H1 (cell line): ENCODE results near the gene SMAD7. TPM values are rescaled to one million over a fixed set of nuclear protein-coding genes. Genes with fewer than 3 reads are reported as not detected.

ENCODE experiments used
- BACH1 ChIP-seq: IDR thresholded peaks from 2 replicates; pipeline ENCODE4 v1.6.1; 2012; ENCODE audit warnings: low read length, improper control_type of control experiment
- JUN ChIP-seq: IDR thresholded peaks from 2 replicates; pipeline ENCODE4 v1.6.1; 2011; ENCODE audit warnings: low read depth, mild to moderate bottlenecking, improper control_type of control experiment, low read length
- RBBP5 ChIP-seq: IDR thresholded peaks from 2 replicates; pipeline ENCODE4 v1.7.1; 2012; ENCODE audit warnings: low read depth, mild to moderate bottlenecking, inconsistent platforms, low read length, moderate library complexity, borderline replicate concordance
- TBP ChIP-seq: IDR thresholded peaks from 2 replicates; pipeline ENCODE4 v1.6.1; 2011; ENCODE audit warnings: low read depth, low read length, improper control_type of control experiment
- polyA plus RNA-seq, 7 experiments: library from polyadenylated mRNA; depleted of rRNA in 3 of 7; stranded (reverse) in 5 of 7; unstranded in 2 of 7; fragments of >200 nt in 5 of 7; fragments of 200-250 nt in 2 of 7; gene quantifications; 1 replicate in 5 of 7; 2 replicates in 1 of 7; 4 replicates in 1 of 7; pipeline versions ENCODE4 v1.2.1 to v1.2.3, GENCODE V29; 2011 to 2013; ENCODE audit warnings: missing spikeins in 2 of 7, mixed read lengths in 2 of 7
- total RNA-seq: library from RNA; stranded (reverse); fragmentation: NEBNext Ultra II Directional; extraction: Animal tissue kit (Norgen Biotek cat#: 25700); gene quantifications from 2 replicates; pipeline ENCODE4 v1.2.1, GENCODE V29; 2021
- TF ChIP-seq, protein P1 (sequence below): fragments of 300-600 bp; sonication (generic); IDR thresholded peaks from 2 replicates; pipeline ENCODE4 v1.7.1; 2012; ENCODE audit warnings: low read length, moderate library complexity, mild to moderate bottlenecking, inconsistent platforms; ENCODE audit not compliant: insufficient replicate concordance
- TF ChIP-seq, protein P2 (sequence below): IDR thresholded peaks from 2 replicates; pipeline ENCODE4 v1.6.1; 2012; ENCODE audit warnings: inconsistent platforms

Gene SMAD7
- total and polyA plus RNA-seq, 2 of the 8 experiments (the other 6 are each of a cell fraction or from before 2014, with no cell fraction given): 6.5 to 15.5 TPM

DNA sequence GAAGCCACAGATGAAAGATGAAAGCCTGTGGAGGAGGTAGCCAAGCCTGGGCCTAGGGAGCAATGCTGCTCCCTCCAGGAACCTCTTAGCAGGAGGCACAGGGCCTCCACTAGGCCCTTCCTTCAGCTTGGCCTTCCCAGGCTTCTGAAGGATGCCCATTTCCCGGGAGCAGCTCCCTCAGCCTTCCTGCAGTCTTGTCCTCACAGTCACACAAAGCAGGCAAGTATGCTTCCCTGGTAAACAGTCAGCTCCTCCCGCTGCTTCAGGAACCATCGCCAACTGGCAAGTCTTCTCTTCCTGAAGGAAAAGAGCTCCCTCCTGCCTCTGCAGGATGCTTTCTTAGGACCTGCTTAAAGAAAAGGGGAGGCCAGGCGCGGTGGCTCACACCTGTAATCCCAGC lies 53.2 kb downstream of the SMAD7 start (continued):
- TF ChIP-seq JUN: no peak
- TF ChIP-seq TBP: no peak
- no peak for TF ChIP-seq RBBP5
- no peak for TF ChIP-seq BACH1
- TF ChIP-seq, protein P1, sequence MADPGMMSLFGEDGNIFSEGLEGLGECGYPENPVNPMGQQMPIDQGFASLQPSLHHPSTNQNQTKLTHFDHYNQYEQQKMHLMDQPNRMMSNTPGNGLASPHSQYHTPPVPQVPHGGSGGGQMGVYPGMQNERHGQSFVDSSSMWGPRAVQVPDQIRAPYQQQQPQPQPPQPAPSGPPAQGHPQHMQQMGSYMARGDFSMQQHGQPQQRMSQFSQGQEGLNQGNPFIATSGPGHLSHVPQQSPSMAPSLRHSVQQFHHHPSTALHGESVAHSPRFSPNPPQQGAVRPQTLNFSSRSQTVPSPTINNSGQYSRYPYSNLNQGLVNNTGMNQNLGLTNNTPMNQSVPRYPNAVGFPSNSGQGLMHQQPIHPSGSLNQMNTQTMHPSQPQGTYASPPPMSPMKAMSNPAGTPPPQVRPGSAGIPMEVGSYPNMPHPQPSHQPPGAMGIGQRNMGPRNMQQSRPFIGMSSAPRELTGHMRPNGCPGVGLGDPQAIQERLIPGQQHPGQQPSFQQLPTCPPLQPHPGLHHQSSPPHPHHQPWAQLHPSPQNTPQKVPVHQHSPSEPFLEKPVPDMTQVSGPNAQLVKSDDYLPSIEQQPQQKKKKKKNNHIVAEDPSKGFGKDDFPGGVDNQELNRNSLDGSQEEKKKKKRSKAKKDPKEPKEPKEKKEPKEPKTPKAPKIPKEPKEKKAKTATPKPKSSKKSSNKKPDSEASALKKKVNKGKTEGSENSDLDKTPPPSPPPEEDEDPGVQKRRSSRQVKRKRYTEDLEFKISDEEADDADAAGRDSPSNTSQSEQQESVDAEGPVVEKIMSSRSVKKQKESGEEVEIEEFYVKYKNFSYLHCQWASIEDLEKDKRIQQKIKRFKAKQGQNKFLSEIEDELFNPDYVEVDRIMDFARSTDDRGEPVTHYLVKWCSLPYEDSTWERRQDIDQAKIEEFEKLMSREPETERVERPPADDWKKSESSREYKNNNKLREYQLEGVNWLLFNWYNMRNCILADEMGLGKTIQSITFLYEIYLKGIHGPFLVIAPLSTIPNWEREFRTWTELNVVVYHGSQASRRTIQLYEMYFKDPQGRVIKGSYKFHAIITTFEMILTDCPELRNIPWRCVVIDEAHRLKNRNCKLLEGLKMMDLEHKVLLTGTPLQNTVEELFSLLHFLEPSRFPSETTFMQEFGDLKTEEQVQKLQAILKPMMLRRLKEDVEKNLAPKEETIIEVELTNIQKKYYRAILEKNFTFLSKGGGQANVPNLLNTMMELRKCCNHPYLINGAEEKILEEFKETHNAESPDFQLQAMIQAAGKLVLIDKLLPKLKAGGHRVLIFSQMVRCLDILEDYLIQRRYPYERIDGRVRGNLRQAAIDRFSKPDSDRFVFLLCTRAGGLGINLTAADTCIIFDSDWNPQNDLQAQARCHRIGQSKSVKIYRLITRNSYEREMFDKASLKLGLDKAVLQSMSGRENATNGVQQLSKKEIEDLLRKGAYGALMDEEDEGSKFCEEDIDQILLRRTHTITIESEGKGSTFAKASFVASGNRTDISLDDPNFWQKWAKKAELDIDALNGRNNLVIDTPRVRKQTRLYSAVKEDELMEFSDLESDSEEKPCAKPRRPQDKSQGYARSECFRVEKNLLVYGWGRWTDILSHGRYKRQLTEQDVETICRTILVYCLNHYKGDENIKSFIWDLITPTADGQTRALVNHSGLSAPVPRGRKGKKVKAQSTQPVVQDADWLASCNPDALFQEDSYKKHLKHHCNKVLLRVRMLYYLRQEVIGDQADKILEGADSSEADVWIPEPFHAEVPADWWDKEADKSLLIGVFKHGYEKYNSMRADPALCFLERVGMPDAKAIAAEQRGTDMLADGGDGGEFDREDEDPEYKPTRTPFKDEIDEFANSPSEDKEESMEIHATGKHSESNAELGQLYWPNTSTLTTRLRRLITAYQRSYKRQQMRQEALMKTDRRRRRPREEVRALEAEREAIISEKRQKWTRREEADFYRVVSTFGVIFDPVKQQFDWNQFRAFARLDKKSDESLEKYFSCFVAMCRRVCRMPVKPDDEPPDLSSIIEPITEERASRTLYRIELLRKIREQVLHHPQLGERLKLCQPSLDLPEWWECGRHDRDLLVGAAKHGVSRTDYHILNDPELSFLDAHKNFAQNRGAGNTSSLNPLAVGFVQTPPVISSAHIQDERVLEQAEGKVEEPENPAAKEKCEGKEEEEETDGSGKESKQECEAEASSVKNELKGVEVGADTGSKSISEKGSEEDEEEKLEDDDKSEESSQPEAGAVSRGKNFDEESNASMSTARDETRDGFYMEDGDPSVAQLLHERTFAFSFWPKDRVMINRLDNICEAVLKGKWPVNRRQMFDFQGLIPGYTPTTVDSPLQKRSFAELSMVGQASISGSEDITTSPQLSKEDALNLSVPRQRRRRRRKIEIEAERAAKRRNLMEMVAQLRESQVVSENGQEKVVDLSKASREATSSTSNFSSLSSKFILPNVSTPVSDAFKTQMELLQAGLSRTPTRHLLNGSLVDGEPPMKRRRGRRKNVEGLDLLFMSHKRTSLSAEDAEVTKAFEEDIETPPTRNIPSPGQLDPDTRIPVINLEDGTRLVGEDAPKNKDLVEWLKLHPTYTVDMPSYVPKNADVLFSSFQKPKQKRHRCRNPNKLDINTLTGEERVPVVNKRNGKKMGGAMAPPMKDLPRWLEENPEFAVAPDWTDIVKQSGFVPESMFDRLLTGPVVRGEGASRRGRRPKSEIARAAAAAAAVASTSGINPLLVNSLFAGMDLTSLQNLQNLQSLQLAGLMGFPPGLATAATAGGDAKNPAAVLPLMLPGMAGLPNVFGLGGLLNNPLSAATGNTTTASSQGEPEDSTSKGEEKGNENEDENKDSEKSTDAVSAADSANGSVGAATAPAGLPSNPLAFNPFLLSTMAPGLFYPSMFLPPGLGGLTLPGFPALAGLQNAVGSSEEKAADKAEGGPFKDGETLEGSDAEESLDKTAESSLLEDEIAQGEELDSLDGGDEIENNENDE: no peak
- TF ChIP-seq, protein P2, sequence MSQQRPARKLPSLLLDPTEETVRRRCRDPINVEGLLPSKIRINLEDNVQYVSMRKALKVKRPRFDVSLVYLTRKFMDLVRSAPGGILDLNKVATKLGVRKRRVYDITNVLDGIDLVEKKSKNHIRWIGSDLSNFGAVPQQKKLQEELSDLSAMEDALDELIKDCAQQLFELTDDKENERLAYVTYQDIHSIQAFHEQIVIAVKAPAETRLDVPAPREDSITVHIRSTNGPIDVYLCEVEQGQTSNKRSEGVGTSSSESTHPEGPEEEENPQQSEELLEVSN: no peak
